Activated CD4-positive, alpha-beta memory T cell treated with anti-CD3 and anti-CD28 coated beads, Interleukin-2, amount 10 ng/mL, durations not matched to agents 7 days and 5 days (primary cell): ENCODE data around the gene RAB28. TPM values are rescaled to one million over a fixed set of nuclear protein-coding genes. Genes with fewer than 3 reads are reported as not detected.

Experiments used
- CTCF ChIA-PET: fragments of 350-600 bp; sonication (Branson Sonifier 250); formaldehyde crosslinking; loops from one replicate; lab custom pipeline; 2021; ENCODE audit warnings: antibody characterized with exemption, inconsistent platforms; lab: Charles Lee
- POLR2A ChIA-PET: fragments of 350-600 bp; sonication (Branson Sonifier 250); formaldehyde crosslinking; loops from one replicate; lab custom pipeline; 2021; ENCODE audit warnings: antibody characterized with exemption; lab: Charles Lee
- DNase-seq: peaks from one replicate; pipeline ENCODE4 v3.0.0-alpha.2; 2020
- H3K27ac Mint-ChIP-seq: one replicate; pipeline ENCODE4 v1.8.0; 2021; ENCODE audit warnings: mild to moderate bottlenecking, mixed read lengths
- H3K27me3 Mint-ChIP-seq: one replicate; pipeline ENCODE4 v1.8.0; 2021; ENCODE audit warnings: mixed read lengths
- H3K36me3 Mint-ChIP-seq: one replicate; pipeline ENCODE4 v1.8.0; 2021; ENCODE audit warnings: low read depth, mixed read lengths
- H3K4me1 Mint-ChIP-seq: one replicate; pipeline ENCODE4 v1.8.0; 2021; ENCODE audit warnings: mixed read lengths
- H3K4me3 Mint-ChIP-seq: one replicate; pipeline ENCODE4 v1.8.0; 2021; ENCODE audit warnings: mild to moderate bottlenecking, mixed read lengths
- H3K9me3 Mint-ChIP-seq: one replicate; pipeline ENCODE4 v1.8.0; 2021; ENCODE audit warnings: mixed read lengths
- total RNA-seq, 2 experiments: library from RNA; stranded (reverse); gene quantifications; one replicate each; pipeline ENCODE4 v1.2.3, GENCODE V29; 2021

The RAB28 gene
- total RNA-seq, 2 experiments from 2014 or later: 18.5 TPM

DNA sequence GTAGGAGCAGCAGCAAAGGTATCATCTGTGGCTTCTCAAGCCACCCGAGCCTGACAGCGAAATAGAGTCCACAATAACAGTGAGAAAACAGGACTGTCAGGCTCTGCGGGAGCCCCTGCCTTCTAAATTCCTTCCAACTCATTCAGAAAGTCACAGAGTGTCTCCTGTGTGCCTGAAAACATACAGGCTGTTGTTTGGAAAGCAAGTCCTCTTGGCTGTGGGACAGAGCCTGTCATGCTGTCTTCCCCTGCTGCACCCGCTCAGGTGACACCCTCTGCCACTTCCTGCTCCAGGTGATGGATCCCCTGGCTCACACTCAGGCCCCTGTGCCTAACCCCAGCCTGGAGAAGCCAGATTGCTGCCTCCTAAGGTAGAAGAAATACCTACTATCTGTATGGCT lies 152.3 kb downstream of the RAB28 start:
- H3K4me1 Mint-ChIP-seq: no peaks in the 10 kb centered on the region
- no peaks in the 10 kb centered on the region for H3K27me3 Mint-ChIP-seq
- H3K9me3 Mint-ChIP-seq: peaks cover 5% of the 10 kb centered on the region
- ChIA-PET CTCF (no interaction called here), POLR2A (no interaction called here)
- H3K27ac Mint-ChIP-seq: no peak overlapping the region
- no peak overlapping the region for H3K4me3 Mint-ChIP-seq
- H3K36me3 Mint-ChIP-seq: peaks cover 1% of the 10 kb centered on the region
- DNase-seq: no peak

DNA sequence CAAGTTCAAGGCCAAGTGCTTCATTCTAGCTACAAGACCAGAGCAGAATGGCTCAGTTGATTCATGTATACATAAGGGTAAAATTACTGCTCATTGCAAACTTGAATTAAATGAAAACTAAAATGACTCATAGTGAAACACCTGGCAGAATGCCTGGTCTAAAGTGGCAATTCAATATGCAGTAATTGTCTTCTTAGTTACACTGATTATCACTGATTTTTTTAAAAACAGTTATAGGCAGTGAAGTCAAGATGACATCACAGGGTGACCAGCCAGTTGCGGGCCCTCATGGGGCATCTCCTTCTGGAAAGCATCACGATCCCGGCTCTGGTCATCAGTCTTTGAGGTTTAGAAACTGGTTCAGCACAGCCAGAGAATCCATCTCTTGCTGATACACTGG lies 154.2 kb downstream of the RAB28 start:
- Mint-ChIP-seq H3K9me3 (peaks cover 5% of the 10 kb centered on the region), H3K27ac (no peak overlapping the region), H3K27me3 (no peaks in the 10 kb centered on the region), H3K36me3 (no peaks in the 10 kb centered on the region), H3K4me3 (no peak overlapping the region), H3K4me1 (no peaks in the 10 kb centered on the region)
- ChIA-PET CTCF (no interaction called here), POLR2A (no interaction called here)
- DNase-seq: no peak

- Mint-ChIP-seq H3K4me1 (no peaks in the 10 kb centered on the region), H3K27ac (no peak overlapping the region), H3K27me3 (no peaks in the 10 kb centered on the region), H3K4me3 (no peak overlapping the region), H3K9me3 (peaks cover 5% of the 10 kb centered on the region), H3K36me3 (no peaks in the 10 kb centered on the region)
- ChIA-PET CTCF (no interaction called here), POLR2A (no interaction called here)
- no peak for DNase-seq
Measured at GRCh38 chr4:13329340-13329850, 154.7 kb downstream of the RAB28 start.

GRCh38 chr4:13328591-13328990 lies 155.5 kb downstream of the RAB28 start:
- H3K4me3 Mint-ChIP-seq: no peak overlapping the region
- ChIA-PET CTCF (no interaction called here), POLR2A (no interaction called here)
- no peak for DNase-seq
- H3K27me3 Mint-ChIP-seq: no peaks in the 10 kb centered on the region
- H3K36me3 Mint-ChIP-seq: no peaks in the 10 kb centered on the region
- H3K4me1 Mint-ChIP-seq: no peaks in the 10 kb centered on the region
- H3K27ac Mint-ChIP-seq: no peak overlapping the region
- peaks cover 5% of the 10 kb centered on the region for H3K9me3 Mint-ChIP-seq

- Mint-ChIP-seq H3K4me1 (no peaks in the 10 kb centered on the region), H3K36me3 (no peaks in the 10 kb centered on the region), H3K9me3 (peaks cover 5% of the 10 kb centered on the region), H3K27me3 (no peaks in the 10 kb centered on the region), H3K4me3 (no peak overlapping the region), H3K27ac (no peak overlapping the region)
- no peak for DNase-seq
- ChIA-PET POLR2A (no interaction called here), CTCF (no interaction called here)
Measured at GRCh38 chr4:13327991-13328390, 156.1 kb downstream of the RAB28 start.

DNA sequence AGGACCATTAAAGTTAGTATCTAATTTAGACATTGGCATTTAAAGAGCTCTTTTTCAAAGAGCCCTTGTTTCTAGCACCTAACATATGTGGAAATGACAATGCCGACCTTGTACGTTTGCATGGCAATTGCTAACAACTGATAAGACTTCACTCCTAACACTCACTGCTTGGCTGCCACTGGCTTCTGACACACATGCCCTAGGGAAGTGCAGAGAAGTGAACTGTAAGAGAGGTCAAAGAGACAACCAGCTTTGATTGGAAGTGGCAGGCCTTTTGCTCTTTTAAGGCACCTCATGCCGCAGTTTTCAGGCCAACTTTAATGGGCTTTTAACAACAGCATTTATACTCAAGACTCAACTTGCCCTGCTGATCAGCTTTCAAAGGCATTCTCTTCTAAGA lies 158.4 kb downstream of the RAB28 start:
- CTCF ChIA-PET: no interaction called here
- no peak overlapping the region for H3K27ac Mint-ChIP-seq
- peaks cover 5% of the 10 kb centered on the region for H3K9me3 Mint-ChIP-seq
- H3K36me3 Mint-ChIP-seq: no peaks in the 10 kb centered on the region
- POLR2A ChIA-PET: no interaction called here
- H3K4me3 Mint-ChIP-seq: no peak overlapping the region
- no peak for DNase-seq
- no peaks in the 10 kb centered on the region for H3K4me1 Mint-ChIP-seq
- H3K27me3 Mint-ChIP-seq: no peaks in the 10 kb centered on the region

- no peak for DNase-seq
- Mint-ChIP-seq H3K27ac (no peak overlapping the region), H3K36me3 (no peaks in the 10 kb centered on the region), H3K9me3 (peaks cover 5% of the 10 kb centered on the region), H3K27me3 (no peaks in the 10 kb centered on the region), H3K4me1 (no peaks in the 10 kb centered on the region), H3K4me3 (no peak overlapping the region)
- ChIA-PET POLR2A (no interaction called here), CTCF (no interaction called here)
Measured at GRCh38 chr4:13323921-13324320, 160.2 kb downstream of the RAB28 start.

DNA sequence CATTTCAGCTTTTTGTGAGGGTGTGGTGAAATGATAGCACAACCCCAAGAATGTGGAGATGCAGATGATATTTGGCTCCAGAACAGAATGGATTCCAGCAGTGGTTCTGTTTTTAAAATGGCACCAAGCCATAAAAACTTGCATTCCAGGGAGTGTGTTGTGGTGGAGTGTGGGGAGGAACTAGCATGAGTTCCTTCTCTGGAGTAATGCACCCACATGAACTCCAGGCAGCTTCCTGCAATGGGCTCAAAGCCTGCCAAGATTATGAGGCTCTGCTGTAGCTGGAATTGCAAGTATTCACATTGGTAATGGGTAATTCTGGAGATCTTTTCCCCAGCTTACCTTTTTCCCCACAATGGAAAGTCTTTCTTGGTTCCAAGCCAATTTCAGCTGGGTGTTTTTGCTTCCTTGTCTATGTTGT lies 161.4 kb downstream of the RAB28 start:
- Mint-ChIP-seq H3K4me3 (no peak overlapping the region), H3K27ac (no peak overlapping the region), H3K4me1 (no peaks in the 10 kb centered on the region), H3K27me3 (no peaks in the 10 kb centered on the region), H3K9me3 (peaks cover 1% of the 10 kb centered on the region), H3K36me3 (no peaks in the 10 kb centered on the region)
- no peak for DNase-seq
- POLR2A ChIA-PET: no interaction called here
- CTCF ChIA-PET: no interaction called here

Other genes with a start within 250 kb of the RAB28 start
- not detected for gene NKX3-2, start 60.2 kb upstream of the RAB28 start, total RNA-seq
- 10 to 100 TPM; 32.2 to 34.8 TPM for gene BOD1L1, start 143.4 kb upstream of the RAB28 start, total RNA-seq